D721Med (cell line): Measurements from ENCODE around the gene TAF15.

Source experiments
- DNase-seq: peaks from one replicate; pipeline ENCODE4 v3.0.0; 2011; ENCODE audit warnings: low spot score; ENCODE audit not compliant: insufficient read length
- FAIRE-seq: peaks from 2 replicates; lab custom pipeline; 2011; peaks lifted over from hg19 to GRCh38; lab: Jason Lieb, UNC
- TF ChIP-seq, protein P1 (sequence below): IDR thresholded peaks from 2 replicates; pipeline ENCODE4 v1.5.1; 2012; ENCODE audit warnings: mild to moderate bottlenecking, control low read depth; ENCODE audit not compliant: insufficient read depth; ENCODE audit errors: missing control alignments

The TAF15 gene

DNA sequence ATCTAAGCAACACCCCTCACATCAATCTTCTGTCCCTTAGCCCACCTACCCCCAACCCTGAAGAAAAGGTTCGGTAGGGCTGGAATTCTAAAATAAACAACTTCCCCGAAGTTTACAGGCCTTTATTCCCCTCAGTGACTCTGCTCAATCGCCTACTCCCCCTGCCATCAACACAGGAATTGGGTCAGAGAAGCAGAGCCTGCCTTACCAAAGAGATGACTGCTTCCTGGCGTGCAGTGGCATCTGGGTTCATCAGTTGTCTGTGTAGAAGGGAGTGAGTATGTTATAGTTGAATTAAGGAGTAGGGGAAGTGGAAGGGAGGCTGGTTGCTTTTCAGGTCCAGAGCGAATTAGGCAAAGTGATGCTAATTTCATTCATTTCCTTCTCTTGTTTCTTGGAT lies 46.7 kb downstream of the TAF15 start:
- no peak for DNase-seq
- TF ChIP-seq, protein P1, sequence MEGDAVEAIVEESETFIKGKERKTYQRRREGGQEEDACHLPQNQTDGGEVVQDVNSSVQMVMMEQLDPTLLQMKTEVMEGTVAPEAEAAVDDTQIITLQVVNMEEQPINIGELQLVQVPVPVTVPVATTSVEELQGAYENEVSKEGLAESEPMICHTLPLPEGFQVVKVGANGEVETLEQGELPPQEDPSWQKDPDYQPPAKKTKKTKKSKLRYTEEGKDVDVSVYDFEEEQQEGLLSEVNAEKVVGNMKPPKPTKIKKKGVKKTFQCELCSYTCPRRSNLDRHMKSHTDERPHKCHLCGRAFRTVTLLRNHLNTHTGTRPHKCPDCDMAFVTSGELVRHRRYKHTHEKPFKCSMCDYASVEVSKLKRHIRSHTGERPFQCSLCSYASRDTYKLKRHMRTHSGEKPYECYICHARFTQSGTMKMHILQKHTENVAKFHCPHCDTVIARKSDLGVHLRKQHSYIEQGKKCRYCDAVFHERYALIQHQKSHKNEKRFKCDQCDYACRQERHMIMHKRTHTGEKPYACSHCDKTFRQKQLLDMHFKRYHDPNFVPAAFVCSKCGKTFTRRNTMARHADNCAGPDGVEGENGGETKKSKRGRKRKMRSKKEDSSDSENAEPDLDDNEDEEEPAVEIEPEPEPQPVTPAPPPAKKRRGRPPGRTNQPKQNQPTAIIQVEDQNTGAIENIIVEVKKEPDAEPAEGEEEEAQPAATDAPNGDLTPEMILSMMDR = no peak
- FAIRE-seq = no peak

- TF ChIP-seq, protein P1 = no peak
- FAIRE-seq = no peak
- DNase-seq = no peak
Measured at GRCh38 chr17:35856603-35857002, 47.3 kb downstream of the TAF15 start.

GRCh38 chr17:35864853-35865252 lies 55.6 kb downstream of the TAF15 start:
- FAIRE-seq (no peak), DNase-seq (no peak)
- TF ChIP-seq, protein P1 = no peak

DNA sequence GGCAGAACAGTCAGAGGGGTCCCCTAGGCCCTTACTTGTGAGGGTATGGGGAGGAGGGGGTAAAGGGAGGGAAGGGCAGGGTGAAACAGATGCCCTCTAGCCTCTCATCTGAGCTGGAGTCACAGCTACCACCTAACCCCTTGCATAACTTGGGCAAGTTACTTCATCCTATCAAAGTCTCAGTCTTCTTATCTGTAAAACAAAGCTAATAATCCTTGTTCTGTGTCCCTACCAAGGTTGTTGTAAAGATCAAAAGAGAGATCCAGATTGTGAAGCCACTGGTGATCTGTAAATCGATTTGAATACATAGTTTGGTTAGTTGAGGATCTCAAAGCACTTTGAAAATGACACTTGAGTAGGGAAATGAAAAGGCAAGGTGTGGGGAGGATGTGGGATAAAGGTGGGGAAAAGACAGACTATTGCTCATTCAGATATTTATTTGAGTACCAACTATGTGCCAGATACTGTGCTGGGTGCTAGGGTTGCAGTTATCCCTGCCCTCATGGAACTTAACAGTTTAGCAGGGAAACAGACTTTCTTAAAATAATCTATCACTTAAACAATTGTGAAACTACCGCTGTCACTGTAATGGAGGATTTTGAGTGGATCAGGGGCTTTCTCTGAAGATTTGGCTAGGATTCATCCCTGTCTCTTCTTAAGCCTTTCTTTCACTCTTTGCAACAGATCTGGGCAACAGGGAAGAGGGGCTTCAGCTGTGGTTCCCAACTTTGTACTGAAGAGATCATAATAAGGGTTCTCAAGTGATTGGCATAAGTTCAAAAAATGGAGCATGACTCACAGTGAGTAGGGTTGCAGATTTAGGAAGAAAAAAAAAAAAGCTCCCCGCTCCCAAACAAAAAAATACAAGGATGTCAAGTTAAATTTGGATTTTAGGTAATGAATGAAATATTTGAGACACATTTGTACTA lies 56.4 kb downstream of the TAF15 start:
- TF ChIP-seq, protein P1 = no peak
- DNase-seq (no peak), FAIRE-seq (no peak)

GRCh38 chr17:35866341-35866950 lies 57.2 kb downstream of the TAF15 start:
- DNase-seq = no peak
- FAIRE-seq = no peak
- TF ChIP-seq, protein P1 = no peak

GRCh38 chr17:35867574-35867973 lies 58.3 kb downstream of the TAF15 start:
- TF ChIP-seq, protein P1 = no peak
- FAIRE-seq = no peak
- DNase-seq = no peak
